ENCODE measurements around the gene ARHGAP15.

DNA sequence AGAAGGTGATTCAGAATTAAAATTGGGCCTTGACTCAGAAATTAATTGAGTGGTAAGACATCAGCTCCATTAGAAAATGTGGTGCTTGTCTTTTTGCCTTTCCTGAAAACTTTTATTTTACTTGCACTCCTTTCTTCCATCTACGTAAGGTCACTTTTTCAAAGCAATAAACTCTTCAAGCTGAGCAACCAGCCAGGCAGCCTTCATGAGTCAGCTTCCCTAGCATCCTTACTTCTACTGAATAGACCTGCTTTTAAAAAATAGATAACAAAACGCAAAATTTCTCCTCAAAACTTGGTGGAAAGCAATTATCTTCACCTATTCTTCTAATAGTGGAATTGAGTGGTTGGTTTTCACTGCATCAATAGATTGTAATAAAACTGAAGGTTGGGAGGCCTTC is 504.2 kb downstream of the ARHGAP15 start:
- TF ChIP-seq, protein P1, sequence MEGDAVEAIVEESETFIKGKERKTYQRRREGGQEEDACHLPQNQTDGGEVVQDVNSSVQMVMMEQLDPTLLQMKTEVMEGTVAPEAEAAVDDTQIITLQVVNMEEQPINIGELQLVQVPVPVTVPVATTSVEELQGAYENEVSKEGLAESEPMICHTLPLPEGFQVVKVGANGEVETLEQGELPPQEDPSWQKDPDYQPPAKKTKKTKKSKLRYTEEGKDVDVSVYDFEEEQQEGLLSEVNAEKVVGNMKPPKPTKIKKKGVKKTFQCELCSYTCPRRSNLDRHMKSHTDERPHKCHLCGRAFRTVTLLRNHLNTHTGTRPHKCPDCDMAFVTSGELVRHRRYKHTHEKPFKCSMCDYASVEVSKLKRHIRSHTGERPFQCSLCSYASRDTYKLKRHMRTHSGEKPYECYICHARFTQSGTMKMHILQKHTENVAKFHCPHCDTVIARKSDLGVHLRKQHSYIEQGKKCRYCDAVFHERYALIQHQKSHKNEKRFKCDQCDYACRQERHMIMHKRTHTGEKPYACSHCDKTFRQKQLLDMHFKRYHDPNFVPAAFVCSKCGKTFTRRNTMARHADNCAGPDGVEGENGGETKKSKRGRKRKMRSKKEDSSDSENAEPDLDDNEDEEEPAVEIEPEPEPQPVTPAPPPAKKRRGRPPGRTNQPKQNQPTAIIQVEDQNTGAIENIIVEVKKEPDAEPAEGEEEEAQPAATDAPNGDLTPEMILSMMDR (IDR thresholded peaks at IDR 0.05), result no peak
- no peak for TF ChIP-seq POLR2A (IDR thresholded peaks at IDR 0.05)

All from esophagus squamous epithelium (tissue), 4 donors.